ENCODE results near the gene CASP7.
"Not testable (repeated sequence)": the region's sequence is repeated elsewhere in the genome, so short reads cannot be mapped to it uniquely, and the experiment has no call there.

The CASP7 gene

GRCh38 chr10:113679463-113680189 lies at the start of gene CASP7:
CASP7 (plus strand) TSS chr10:113679912; CDS start chr10:113697494, 17,582 bp downstream.
- DNase-seq: peak; percentile 80 to 84

GRCh38 chr10:113630929-113631533 lies 48.7 kb upstream of the CASP7 start:
- DNase-seq: no peak

GRCh38 chr10:113631684-113632367 lies 47.9 kb upstream of the CASP7 start:
- no peak for DNase-seq

GRCh38 chr10:113639966-113640365 lies 39.7 kb upstream of the CASP7 start:
- no peak for DNase-seq

- DNase-seq: no peak
Observed at GRCh38 chr10:113641702-113642101, 38.0 kb upstream of the CASP7 start.

- DNase-seq: no peak
Observed at GRCh38 chr10:113643183-113643582, 36.5 kb upstream of the CASP7 start.

- DNase-seq: no peak
Observed at GRCh38 chr10:113644185-113645120, 35.3 kb upstream of the CASP7 start.

- no peak for DNase-seq
Observed at GRCh38 chr10:113646336-113647201, 33.1 kb upstream of the CASP7 start.

GRCh38 chr10:113647812-113648211 lies 31.9 kb upstream of the CASP7 start:
- no peak for DNase-seq

- DNase-seq: no peak
Observed at GRCh38 chr10:113648478-113648877, 31.2 kb upstream of the CASP7 start.

- DNase-seq: no peak
Observed at GRCh38 chr10:113650172-113650571, 29.5 kb upstream of the CASP7 start.

GRCh38 chr10:113651021-113651420 lies 28.7 kb upstream of the CASP7 start:
- no peak for DNase-seq

GRCh38 chr10:113651898-113652297 lies 27.8 kb upstream of the CASP7 start:
- no peak for DNase-seq

- not testable (repeated sequence) for DNase-seq
Observed at GRCh38 chr10:113652456-113652855, 27.3 kb upstream of the CASP7 start.

GRCh38 chr10:113656896-113657295 lies 22.8 kb upstream of the CASP7 start:
- no peak for DNase-seq

GRCh38 chr10:113657544-113657943 lies 22.2 kb upstream of the CASP7 start:
- no peak for DNase-seq

- no peak for DNase-seq
Observed at GRCh38 chr10:113661332-113661731, 18.4 kb upstream of the CASP7 start.

GRCh38 chr10:113663142-113663541 lies 16.6 kb upstream of the CASP7 start:
- no peak for DNase-seq

- no peak for DNase-seq
Observed at GRCh38 chr10:113663908-113664307, 15.8 kb upstream of the CASP7 start, which contains the start of gene NRAP. NRAP (minus strand) TSS chr10:113664041; CDS start chr10:113663882, 159 bp downstream.

GRCh38 chr10:113665352-113665751 lies 14.4 kb upstream of the CASP7 start:
- DNase-seq: no peak

GRCh38 chr10:113665806-113666354 lies 13.8 kb upstream of the CASP7 start:
- no peak for DNase-seq

All from bone marrow (tissue), 2 donors.